Measurements from ENCODE around the gene MAP4K4.
"Not testable (repeated sequence)": the region's sequence is repeated elsewhere in the genome, so short reads cannot be mapped to it uniquely, and the experiment has no call there.

Gene MAP4K4

GRCh38 chr2:101912545-101912944 lies 215.0 kb downstream of the MAP4K4 start:
- no peak for DNase-seq (ENCODE audit: low spot score)

GRCh38 chr2:101921319-101921952 lies 223.9 kb downstream of the MAP4K4 start:
- no peak for DNase-seq (ENCODE audit: low spot score)

GRCh38 chr2:101921953-101922325 lies 224.4 kb downstream of the MAP4K4 start:
- no peak for DNase-seq (ENCODE audit: low spot score)

- not testable (repeated sequence) for DNase-seq (ENCODE audit: low spot score)
Measured at GRCh38 chr2:101924311-101924710, 226.8 kb downstream of the MAP4K4 start.

GRCh38 chr2:101930019-101930418 lies 232.5 kb downstream of the MAP4K4 start:
- no peak for DNase-seq (ENCODE audit: low spot score)

- DNase-seq (ENCODE audit: low spot score) = no peak
Measured at GRCh38 chr2:101930847-101931246, 233.3 kb downstream of the MAP4K4 start.

GRCh38 chr2:101931402-101931801 lies 233.9 kb downstream of the MAP4K4 start:
- no peak for DNase-seq (ENCODE audit: low spot score)

GRCh38 chr2:101935764-101936163 lies 238.3 kb downstream of the MAP4K4 start:
- DNase-seq (ENCODE audit: low spot score) = not testable (repeated sequence)

GRCh38 chr2:101942851-101943250 lies 245.3 kb downstream of the MAP4K4 start:
- no peak for DNase-seq (ENCODE audit: low spot score)

Data from AG20443 (cell line).